Measurements from ENCODE around the gene OSCAR.

OSCAR gene, protein sequence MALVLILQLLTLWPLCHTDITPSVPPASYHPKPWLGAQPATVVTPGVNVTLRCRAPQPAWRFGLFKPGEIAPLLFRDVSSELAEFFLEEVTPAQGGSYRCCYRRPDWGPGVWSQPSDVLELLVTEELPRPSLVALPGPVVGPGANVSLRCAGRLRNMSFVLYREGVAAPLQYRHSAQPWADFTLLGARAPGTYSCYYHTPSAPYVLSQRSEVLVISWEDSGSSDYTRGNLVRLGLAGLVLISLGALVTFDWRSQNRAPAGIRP

DNA sequence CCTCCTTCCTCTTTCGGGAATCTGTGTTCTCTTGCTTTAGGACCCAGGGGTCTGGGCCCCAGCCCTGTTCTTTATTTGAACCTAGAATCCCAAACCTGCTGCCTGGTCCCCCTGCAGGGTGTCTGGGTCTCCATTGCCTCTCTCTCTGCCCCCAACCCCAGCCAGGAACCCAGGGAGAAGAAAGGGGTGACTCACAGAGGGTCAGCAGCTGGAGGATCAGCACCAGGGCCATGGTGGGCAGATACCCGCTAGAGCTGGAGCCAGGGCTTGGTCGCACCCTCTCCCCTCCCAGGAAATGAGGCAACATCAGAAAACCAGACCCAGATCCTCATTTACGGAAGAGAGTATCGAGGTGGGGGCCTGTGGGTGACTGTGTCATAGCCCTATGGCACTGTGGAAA, at the start of gene OSCAR:
OSCAR (minus strand) TSS at position 243 of the 400 bp plus-strand sequence; CDS start at position 232, 11 bp downstream.
- TF ChIP-seq, protein P1, sequence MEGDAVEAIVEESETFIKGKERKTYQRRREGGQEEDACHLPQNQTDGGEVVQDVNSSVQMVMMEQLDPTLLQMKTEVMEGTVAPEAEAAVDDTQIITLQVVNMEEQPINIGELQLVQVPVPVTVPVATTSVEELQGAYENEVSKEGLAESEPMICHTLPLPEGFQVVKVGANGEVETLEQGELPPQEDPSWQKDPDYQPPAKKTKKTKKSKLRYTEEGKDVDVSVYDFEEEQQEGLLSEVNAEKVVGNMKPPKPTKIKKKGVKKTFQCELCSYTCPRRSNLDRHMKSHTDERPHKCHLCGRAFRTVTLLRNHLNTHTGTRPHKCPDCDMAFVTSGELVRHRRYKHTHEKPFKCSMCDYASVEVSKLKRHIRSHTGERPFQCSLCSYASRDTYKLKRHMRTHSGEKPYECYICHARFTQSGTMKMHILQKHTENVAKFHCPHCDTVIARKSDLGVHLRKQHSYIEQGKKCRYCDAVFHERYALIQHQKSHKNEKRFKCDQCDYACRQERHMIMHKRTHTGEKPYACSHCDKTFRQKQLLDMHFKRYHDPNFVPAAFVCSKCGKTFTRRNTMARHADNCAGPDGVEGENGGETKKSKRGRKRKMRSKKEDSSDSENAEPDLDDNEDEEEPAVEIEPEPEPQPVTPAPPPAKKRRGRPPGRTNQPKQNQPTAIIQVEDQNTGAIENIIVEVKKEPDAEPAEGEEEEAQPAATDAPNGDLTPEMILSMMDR (IDR thresholded peaks at IDR 0.05; ENCODE audit: extremely low read depth, missing control alignments) = no peak
- DNase-seq (ENCODE audit: low spot score) = no peak

DNA sequence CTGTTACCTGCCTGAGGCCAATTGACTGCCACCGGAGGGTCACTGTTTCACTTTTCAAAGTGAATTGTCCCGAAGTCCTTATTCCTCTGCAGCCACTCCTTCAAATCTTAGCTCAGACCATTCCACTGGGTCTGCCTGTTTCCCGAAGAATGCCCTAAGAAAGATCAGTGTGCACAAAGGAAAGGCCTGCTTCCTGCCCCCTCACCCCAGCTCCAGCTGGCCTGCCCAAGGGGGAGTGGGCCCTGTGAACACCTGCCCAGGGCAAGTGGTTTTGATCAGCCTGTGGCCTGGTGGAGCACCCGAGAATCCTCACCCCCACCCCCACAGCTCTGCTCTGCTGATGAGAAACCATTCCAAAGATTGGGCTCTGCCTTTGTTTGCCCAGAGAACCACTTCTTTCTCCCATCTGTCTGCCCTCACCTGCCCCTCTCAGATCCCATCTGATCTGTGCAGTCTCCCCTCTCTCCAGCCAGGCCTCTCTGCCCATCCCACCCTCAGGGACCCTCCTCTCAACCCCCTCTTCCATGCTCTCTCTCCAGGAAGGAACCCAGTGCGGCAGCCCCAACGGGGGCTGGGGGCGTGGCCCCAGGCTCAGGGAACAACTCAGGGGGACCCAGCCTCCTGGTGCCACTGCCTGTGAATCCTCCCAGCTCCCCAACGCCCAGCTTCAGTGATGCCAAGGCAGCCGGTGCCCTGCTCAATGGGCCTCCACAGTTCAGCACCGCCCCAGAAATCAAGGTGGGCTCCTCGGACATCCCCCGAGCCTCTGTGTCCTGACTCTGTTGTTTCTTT, 48.6 kb upstream of the OSCAR start:
- TF ChIP-seq, protein P1 (IDR thresholded peaks at IDR 0.05; ENCODE audit: extremely low read depth, missing control alignments) = no peak
- no peak for DNase-seq (ENCODE audit: low spot score)

DNA sequence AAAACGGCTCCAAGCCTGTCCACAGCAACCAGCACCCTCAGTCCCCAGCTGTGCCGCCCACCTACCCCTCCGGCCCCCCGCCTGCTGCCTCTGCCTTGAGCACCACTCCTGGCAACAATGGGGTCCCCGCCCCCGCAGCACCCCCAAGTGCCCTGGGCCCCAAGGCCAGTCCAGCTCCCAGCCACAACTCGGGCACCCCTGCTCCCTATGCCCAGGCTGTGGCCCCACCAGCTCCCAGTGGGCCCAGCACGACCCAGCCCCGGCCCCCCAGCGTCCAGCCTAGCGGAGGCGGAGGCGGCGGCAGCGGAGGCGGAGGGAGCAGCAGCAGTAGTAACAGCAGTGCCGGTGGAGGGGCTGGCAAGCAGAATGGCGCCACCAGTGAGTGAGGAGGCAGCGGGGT, 47.6 kb upstream of the OSCAR start:
- TF ChIP-seq, protein P1 (IDR thresholded peaks at IDR 0.05; ENCODE audit: extremely low read depth, missing control alignments) = no peak
- DNase-seq (ENCODE audit: low spot score) = no peak

DNA sequence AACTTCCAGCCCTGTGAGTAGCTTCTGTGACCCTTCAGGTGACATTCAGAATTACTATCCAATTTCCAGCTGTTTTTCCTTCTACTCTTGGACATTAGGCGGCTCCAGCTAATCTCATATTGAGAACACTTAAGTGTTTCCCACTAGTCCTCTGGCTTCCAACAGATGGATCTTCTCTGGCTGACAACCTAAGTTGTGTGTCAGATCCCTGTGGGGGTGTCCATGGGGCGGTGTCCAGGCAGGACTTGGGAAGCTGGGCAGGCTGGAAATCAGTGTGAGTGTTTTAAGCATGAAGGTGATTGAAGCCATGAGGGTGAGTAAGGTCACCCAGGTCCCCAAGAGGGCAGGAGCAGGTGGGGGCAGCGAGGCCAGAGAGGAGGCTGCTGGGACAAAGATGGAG, 47.1 kb upstream of the OSCAR start:
- no peak for DNase-seq (ENCODE audit: low spot score)
- TF ChIP-seq, protein P1 (IDR thresholded peaks at IDR 0.05; ENCODE audit: extremely low read depth, missing control alignments) = no peak

DNA sequence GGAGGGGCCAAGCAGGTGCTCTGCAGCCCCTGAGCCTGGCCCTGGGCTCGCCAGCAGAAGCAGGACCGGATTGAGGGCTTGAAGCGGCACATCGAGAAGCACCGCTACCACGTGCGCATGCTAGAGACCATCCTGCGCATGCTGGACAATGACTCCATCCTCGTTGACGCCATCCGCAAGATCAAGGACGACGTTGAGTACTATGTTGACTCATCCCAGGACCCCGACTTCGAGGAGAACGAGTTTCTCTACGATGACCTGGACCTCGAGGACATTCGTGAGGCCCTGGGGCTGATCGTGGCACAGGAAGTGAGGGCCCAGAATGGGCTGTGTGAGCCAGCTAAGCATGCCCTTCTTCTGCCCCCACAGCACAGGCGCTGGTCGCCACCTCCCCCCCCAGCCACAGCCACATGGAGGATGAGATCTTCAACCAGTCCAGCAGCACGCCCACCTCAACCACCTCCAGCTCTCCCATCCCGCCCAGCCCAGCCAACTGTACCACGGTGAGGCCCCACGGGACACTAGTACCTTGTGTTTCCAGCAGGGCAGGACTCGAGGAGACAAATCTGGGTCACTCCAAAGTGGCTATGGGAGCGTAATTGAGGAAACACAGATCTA, 45.0 kb upstream of the OSCAR start:
- TF ChIP-seq, protein P1 (IDR thresholded peaks at IDR 0.05; ENCODE audit: extremely low read depth, missing control alignments) = no peak
- DNase-seq (ENCODE audit: low spot score) = no peak

DNA sequence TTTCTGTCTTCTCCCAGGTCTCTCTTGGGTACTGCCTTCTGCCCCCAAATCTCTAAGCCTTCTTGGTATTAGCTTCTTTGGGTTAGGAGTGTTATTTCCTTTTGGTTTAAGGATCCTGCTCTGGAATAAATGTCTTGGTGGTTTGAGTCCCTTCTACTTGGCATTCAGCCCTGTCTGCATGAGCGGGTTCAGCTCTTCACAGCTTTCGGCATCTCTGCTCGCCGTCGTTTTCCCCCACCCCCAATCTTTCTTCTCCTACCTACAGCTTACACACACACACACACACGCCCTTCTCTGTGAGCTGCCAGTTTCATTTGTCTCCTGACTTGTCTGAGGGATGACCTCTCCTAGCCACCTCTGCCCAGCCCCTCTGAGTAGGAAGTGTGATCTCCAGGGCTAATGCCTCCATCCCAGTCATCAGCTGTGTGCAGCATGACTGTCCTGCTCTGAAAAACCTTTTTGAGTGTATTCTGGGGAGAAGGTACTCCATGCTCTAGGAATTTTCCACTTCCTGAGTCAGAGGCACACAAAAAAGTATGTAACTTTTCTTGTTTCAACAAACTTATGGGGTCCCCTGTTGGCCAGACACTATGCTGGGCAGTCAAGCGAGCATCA, 41.7 kb upstream of the OSCAR start:
- no peak for DNase-seq (ENCODE audit: low spot score)
- TF ChIP-seq, protein P1 (IDR thresholded peaks at IDR 0.05; ENCODE audit: extremely low read depth, missing control alignments) = no peak

Data from GM20000 (cell line).